Fibroblast of skin of right biceps (primary cell): ENCODE results near the gene CDR2.
A peak's percentile ranks its signal among the peaks of the same experiment; 100 is the strongest.
"Not testable (repeated sequence)": the region's sequence is repeated elsewhere in the genome, so short reads cannot be mapped to it uniquely, and the experiment has no call there.

Source experiments
- DNase-seq: peaks from one replicate; pipeline ENCODE4 v3.0.0-alpha.2; 2013

The CDR2 gene

GRCh38 chr16:22375117-22375962, 921 bp upstream of the CDR2 start:
- DNase-seq, result no peak

GRCh38 chr16:22373662-22374310, 633 bp downstream of the CDR2 start:
- DNase-seq, result no peak

GRCh38 chr16:22372882-22373661, 1.3 kb downstream of the CDR2 start:
- DNase-seq, result no peak

- DNase-seq, result peak; percentile 79
Observed at GRCh38 chr16:22370038-22370820, 4.2 kb downstream of the CDR2 start.

- peak; percentile 58 for DNase-seq
Observed at GRCh38 chr16:22369221-22369811, 5.1 kb downstream of the CDR2 start.

GRCh38 chr16:22368200-22368826, 6.1 kb downstream of the CDR2 start:
- not testable (repeated sequence) for DNase-seq

GRCh38 chr16:22366889-22367288, 7.5 kb downstream of the CDR2 start:
- no peak for DNase-seq

- no peak for DNase-seq
Observed at GRCh38 chr16:22366371-22366770, 8.0 kb downstream of the CDR2 start.

GRCh38 chr16:22364241-22364640, 10.2 kb downstream of the CDR2 start:
- no peak for DNase-seq

GRCh38 chr16:22360963-22361659, 13.3 kb downstream of the CDR2 start:
- DNase-seq, result no peak

- no peak for DNase-seq
Observed at GRCh38 chr16:22359679-22360078, 14.7 kb downstream of the CDR2 start.

GRCh38 chr16:22358000-22358399, 16.4 kb downstream of the CDR2 start:
- DNase-seq, result no peak

- DNase-seq, result no peak
Observed at GRCh38 chr16:22357635-22357971, 16.8 kb downstream of the CDR2 start.

GRCh38 chr16:22356930-22357634, 17.3 kb downstream of the CDR2 start:
- no peak for DNase-seq

- DNase-seq, result no peak
Observed at GRCh38 chr16:22355487-22355908, 18.9 kb downstream of the CDR2 start.

- no peak for DNase-seq
Observed at GRCh38 chr16:22353933-22354541, 20.4 kb downstream of the CDR2 start.

GRCh38 chr16:22353191-22353919, 21.1 kb downstream of the CDR2 start:
- DNase-seq, result peak; percentile 91

- DNase-seq, result no peak
Observed at GRCh38 chr16:22352723-22353122, 21.7 kb downstream of the CDR2 start.

- DNase-seq, result no peak
Observed at GRCh38 chr16:22352140-22352539, 22.3 kb downstream of the CDR2 start.
